Motor neuron (in vitro differentiated cells): ENCODE measurements around the gene RASSF1. TPM values are rescaled to one million over a fixed set of nuclear protein-coding genes. Genes with fewer than 3 reads are reported as not detected.

Source experiments
- ATAC-seq, 8 experiments: fragments of 200-7000 bp; cut with Tn5 transposase; replicated peaks in 6 of 8; 2 replicates each; pipeline ENCODE4 v1.8.0; 2021; ENCODE audit warnings: mild to moderate bottlenecking in 8 of 8, moderate library complexity in 8 of 8
- H3K27ac ChIP-seq, 2 donors: fragments of 250-450 bp; sonication (Bioruptor Pico); 2 replicates each; pipeline ENCODE4 v1.9.0; 2021; ENCODE audit warnings: antibody characterized with exemption in 2 of 2, mild to moderate bottlenecking in 2 of 2, moderate library complexity in 1 of 2
- H3K4me1 ChIP-seq, 2 donors: fragments of 250-450 bp; sonication (Bioruptor Pico); replicated peaks in 1 of 2; 2 replicates each; pipeline ENCODE4 v1.6.1; 2021; ENCODE audit warnings: antibody characterized with exemption in 2 of 2, mild to moderate bottlenecking in 2 of 2, moderate library complexity in 1 of 2
- H3K4me3 ChIP-seq, 5 donors: fragments of 250-450 bp; sonication (Bioruptor Pico); 2 replicates each; pipeline ENCODE4 v1.9.0; 2021; ENCODE audit warnings: antibody characterized with exemption in 5 of 5, mild to moderate bottlenecking in 5 of 5, moderate library complexity in 4 of 5
- WGBS, 10 experiments: fragments of 450-650 bp; shearing (Covaris generic); methylation state at CpG; one replicate each; pipeline ENCODE4 v1.0.0; 2022; 5-methylcytosine and 5-hydroxymethylcytosine counted together
- in situ Hi-C, 9 experiments: fragments of 400-800 bp; cut with MboI; loops; one replicate each; pipeline ENCODE4 v1.15.0; 2021; ENCODE audit warnings: low sequenced_read_pairs in 9 of 9, low pct_unique_long_range_greater_than_20kb in 2 of 9; ENCODE audit not compliant: unreplicated experiment in 9 of 9
- total RNA-seq, 8 experiments: library from RNA; unstranded; fragments of 300-600 nt; gene quantifications; 2 replicates each; pipeline versions ENCODE4 v1.2.3 to v1.2.4, GENCODE V29; 2022

RASSF1 gene
- total RNA-seq, 8 experiments from 2014 or later = 14.0 to 21.3 (median 18.0) TPM

- WGBS, 10 experiments = 0 to 100% (median 67%) methylated on average over 1 to 2 of the region's 7 CpGs; no CpG with 5 or more reads in 5 of the 10 experiments
- ATAC-seq = peak in 1 of 8 experiments; percentile 46
- H3K27ac ChIP-seq = peak overlapping the region in 1 of 2 donors; percentile 92
- in situ Hi-C loops = no loop called here
- H3K4me3 ChIP-seq = no peak overlapping the region
- H3K4me1 ChIP-seq = peaks cover 59 to 67% of the 10 kb centered on the region in 2 donors
These were observed 34.8 kb upstream of the RASSF1 start for GRCh38 chr3:50375258-50375931.

GRCh38 chr3:50374363-50375257, 34.0 kb upstream of the RASSF1 start:
- no peak overlapping the region for H3K4me3 ChIP-seq
- in situ Hi-C loops = no loop called here
- WGBS, 10 experiments = no CpG with 5 or more reads among the region's 22 CpGs
- peak overlapping the region; percentile 62 to 92 for H3K27ac ChIP-seq
- peak in 2 of 8 experiments; percentile 2 to 5 for ATAC-seq
- H3K4me1 ChIP-seq = peaks cover 57 to 59% of the 10 kb centered on the region in 2 donors

GRCh38 chr3:50373146-50374051, 32.8 kb upstream of the RASSF1 start:
- H3K4me3 ChIP-seq = no peak overlapping the region
- peak overlapping the region; percentile 65 to 82 for H3K27ac ChIP-seq
- H3K4me1 ChIP-seq = peaks cover 49 to 53% of the 10 kb centered on the region in 2 donors
- peak in 5 of 8 experiments; percentile 66 to 83 (median 79) for ATAC-seq
- in situ Hi-C loops = no loop called here
- 10 to 80% (median 55%) methylated on average over 1 to 7 of the region's 12 CpGs; no CpG with 5 or more reads in 6 of the 10 experiments for WGBS, 10 experiments

GRCh38 chr3:50372349-50372748, 31.7 kb upstream of the RASSF1 start:
- Histone ChIP-seq H3K4me3 (no peak overlapping the region), H3K4me1 (peaks cover 49 to 51% of the 10 kb centered on the region in 2 donors), H3K27ac (peak overlapping the region; percentile 65 to 82)
- ATAC-seq = peak in 7 of 8 experiments; percentile 18 to 56 (median 38)
- in situ Hi-C loops = no loop called here
- WGBS, 10 experiments = 20 to 64% (median 40%) methylated on average over 1 to 3 of the region's 8 CpGs; no CpG with 5 or more reads in 7 of the 10 experiments

GRCh38 chr3:50371133-50371685, 30.6 kb upstream of the RASSF1 start:
- WGBS, 10 experiments = 80 to 100% methylated on average over 1 to 3 of the region's 3 CpGs; no CpG with 5 or more reads in 8 of the 10 experiments
- no peak overlapping the region for H3K4me3 ChIP-seq
- in situ Hi-C loops = no loop called here

GRCh38 chr3:50370594-50370993, 30.0 kb upstream of the RASSF1 start:
- ATAC-seq = peak in 3 of 8 experiments; percentile 42 to 68 (median 42)
- in situ Hi-C loops = no loop called here
- H3K27ac ChIP-seq = peak overlapping the region in 1 of 2 donors; percentile 37
- H3K4me1 ChIP-seq = peaks cover 46 to 50% of the 10 kb centered on the region in 2 donors
- WGBS, 10 experiments = 14 to 60% (median 40%) methylated on average over 4 to 7 of the region's 14 CpGs; no CpG with 5 or more reads in 5 of the 10 experiments
- no peak overlapping the region for H3K4me3 ChIP-seq

More at GRCh38 chr3:50371133-50371685, 30.6 kb upstream of the RASSF1 start:
- peaks cover 48 to 49% of the 10 kb centered on the region in 2 donors for H3K4me1 ChIP-seq
- peak overlapping the region in 1 of 2 donors; percentile 37 for H3K27ac ChIP-seq
- no peak for ATAC-seq

- Histone ChIP-seq H3K27ac (no peak overlapping the region), H3K4me3 (no peak overlapping the region), H3K4me1 (peaks cover 37 to 44% of the 10 kb centered on the region in 2 donors)
- in situ Hi-C loops = no loop called here
- ATAC-seq = peak in 2 of 8 experiments; percentile 5 to 13
- WGBS, 10 experiments = 20 to 60% (median 44%) methylated on average over 1 to 4 of the region's 9 CpGs; no CpG with 5 or more reads in 6 of the 10 experiments
These were observed 28.5 kb upstream of the RASSF1 start for GRCh38 chr3:50369012-50369670.

GRCh38 chr3:50365842-50366220, 25.2 kb upstream of the RASSF1 start:
- Histone ChIP-seq H3K4me1 (peaks cover 11 to 19% of the 10 kb centered on the region in 2 donors), H3K4me3 (no peak overlapping the region), H3K27ac (peak overlapping the region in 1 of 2 donors; percentile 71)
- WGBS, 10 experiments = 80 to 100% (median 100%) methylated on average over 1 to 2 of the region's 5 CpGs; no CpG with 5 or more reads in 7 of the 10 experiments
- in situ Hi-C loops = no loop called here
- ATAC-seq = no peak

- peaks cover 7 to 14% of the 10 kb centered on the region in 2 donors for H3K4me1 ChIP-seq
- in situ Hi-C loops = no loop called here
- WGBS, 10 experiments = 30 to 65% methylated on average over 3 to 4 of the region's 53 CpGs; no CpG with 5 or more reads in 8 of the 10 experiments
- H3K27ac ChIP-seq = peak overlapping the region; percentile 54 to 71
- peak overlapping the region; percentile 22 to 36 (median 30) for H3K4me3 ChIP-seq
- peak; percentile 78 to 88 (median 82) for ATAC-seq
These were observed 24.6 kb upstream of the RASSF1 start for GRCh38 chr3:50365080-50365841.

GRCh38 chr3:50364573-50365079, 24.0 kb upstream of the RASSF1 start:
- no CpG with 5 or more reads among the region's 48 CpGs for WGBS, 10 experiments

GRCh38 chr3:50359760-50360110, 19.1 kb upstream of the RASSF1 start:
- H3K4me3 ChIP-seq = peak overlapping the region; percentile 21 to 81 (median 67)
- in situ Hi-C loops = no loop called here
- 0 to 40% (median 18%) methylated on average over 1 to 8 of the region's 8 CpGs; no CpG with 5 or more reads in 4 of the 10 experiments for WGBS, 10 experiments
- H3K27ac ChIP-seq = no peak overlapping the region
- peaks cover 33 to 36% of the 10 kb centered on the region in 2 donors for H3K4me1 ChIP-seq
- peak in 3 of 8 experiments; percentile 1 to 5 (median 2) for ATAC-seq

More at GRCh38 chr3:50364573-50365079, 24.0 kb upstream of the RASSF1 start:
- peak overlapping the region; percentile 22 to 36 (median 30) for H3K4me3 ChIP-seq
- H3K4me1 ChIP-seq = peaks cover 7 to 14% of the 10 kb centered on the region in 2 donors
- in situ Hi-C loops = no loop called here
- H3K27ac ChIP-seq = peak overlapping the region; percentile 54 to 67
- peak in 7 of 8 experiments; percentile 60 to 73 (median 68) for ATAC-seq
